Hematopoietic multipotent progenitor cell treated with erythropoietin and hydrocortisone succinate and interleukin-3 and kit ligand, for 17 days (in vitro differentiated cells): Measurements from ENCODE around the gene HSPB2.
"Not testable (repeated sequence)": the region's sequence is repeated elsewhere in the genome, so short reads cannot be mapped to it uniquely, and the experiment has no call there.

Source experiments
- DNase-seq: peaks from one replicate; pipeline ENCODE4 v3.0.0-alpha.2; 2015; ENCODE audit warnings: low spot score

HSPB2 gene, protein sequence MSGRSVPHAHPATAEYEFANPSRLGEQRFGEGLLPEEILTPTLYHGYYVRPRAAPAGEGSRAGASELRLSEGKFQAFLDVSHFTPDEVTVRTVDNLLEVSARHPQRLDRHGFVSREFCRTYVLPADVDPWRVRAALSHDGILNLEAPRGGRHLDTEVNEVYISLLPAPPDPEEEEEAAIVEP

DNA sequence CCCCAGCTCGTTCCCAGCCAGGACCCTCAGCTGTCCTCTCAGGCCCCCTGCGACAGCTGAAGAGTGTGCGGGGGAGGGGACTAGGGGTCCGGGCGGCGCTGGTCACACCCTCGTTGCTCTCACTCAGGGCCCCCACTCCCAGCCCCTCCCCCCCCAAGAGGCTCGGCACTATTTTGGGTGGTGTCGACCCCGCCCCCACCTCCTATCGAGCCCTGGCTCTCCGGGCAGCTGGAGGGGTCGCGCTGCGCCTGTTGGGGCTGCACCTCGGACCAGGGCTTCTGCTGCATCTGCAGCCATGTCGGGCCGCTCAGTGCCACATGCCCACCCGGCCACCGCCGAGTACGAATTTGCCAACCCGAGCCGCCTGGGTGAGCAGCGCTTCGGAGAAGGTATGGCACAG, at the start of gene HSPB2:
TSS of gene HSPB2 (plus strand) at position 200 of the 400 bp plus-strand sequence. CDS start at position 296, 96 bp downstream.
- no peak for DNase-seq

DNA sequence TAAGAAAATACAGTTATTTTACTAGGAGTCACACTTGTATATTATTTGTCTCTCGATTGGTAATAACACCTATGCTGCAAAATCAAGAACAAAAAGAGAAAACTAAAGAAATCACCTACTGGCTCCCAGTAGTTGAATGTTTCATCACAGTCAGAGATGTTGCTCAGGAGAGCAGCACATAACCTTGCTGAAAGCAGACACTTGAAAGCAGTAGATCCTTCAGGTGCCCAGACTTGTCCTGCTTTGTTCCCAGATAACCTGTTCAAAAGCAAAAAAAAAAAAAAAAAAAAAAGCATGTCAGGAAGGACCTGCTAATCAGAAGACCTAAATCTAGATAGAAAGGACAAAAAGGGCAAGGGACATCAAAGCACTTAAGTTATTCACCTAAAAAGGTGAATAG, 42.4 kb upstream of the HSPB2 start:
- no peak for DNase-seq

DNA sequence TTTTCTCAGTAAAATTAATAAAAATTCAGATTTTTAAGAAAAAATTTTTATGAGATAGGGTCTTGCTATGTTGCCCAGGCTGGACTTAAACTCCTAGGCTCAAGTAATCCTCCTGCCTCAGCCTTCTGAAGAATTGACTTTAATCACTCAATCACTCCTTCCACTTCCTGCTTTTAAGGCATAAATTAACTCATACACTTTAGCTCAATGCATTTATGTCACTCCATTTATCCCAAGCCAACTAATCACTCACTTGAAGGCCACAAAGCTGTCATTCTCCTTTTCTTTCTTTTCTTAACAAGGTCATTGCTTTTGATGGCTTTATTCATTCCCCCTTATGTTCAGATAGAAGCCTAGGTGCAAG, 42.0 kb upstream of the HSPB2 start:
- no peak for DNase-seq

DNA sequence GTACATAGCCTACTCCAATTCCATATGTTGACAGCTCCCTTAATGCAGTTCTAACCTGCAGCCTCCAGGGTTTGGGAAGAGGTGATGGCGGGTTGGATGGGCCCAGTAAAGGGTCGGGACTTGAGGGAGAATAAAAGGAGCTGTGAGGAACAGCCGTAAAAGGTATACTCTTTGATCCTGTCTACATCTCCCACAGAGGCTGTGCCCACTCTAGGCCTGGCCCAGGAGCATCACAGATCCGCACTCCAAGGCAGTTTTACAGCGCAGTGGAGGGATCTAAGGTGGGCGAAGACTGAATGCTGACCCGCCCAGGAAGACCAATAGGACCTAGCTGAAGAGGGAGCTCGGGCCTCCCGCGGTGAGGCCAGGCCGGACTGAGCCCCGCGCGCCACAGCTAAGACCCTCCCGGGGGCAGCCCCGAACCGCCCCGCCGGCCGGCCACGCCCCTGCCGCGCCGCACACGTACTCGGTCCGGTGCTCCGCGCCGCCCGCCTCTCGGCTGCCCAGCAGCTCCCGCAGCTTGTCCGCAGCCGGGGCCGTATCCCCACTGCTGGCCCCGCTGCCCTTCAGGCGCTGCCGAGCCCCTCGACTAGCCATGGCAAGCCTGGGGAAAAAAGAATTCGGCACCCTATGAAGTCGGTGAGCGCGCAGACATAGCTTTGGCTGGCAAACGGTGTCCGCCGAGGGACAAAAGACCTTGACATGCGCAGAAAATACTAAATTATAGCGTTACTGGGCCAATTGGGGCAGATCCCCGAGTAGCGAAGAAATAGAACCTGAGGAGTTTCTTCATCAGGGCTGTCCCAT, 41.4 kb upstream of the HSPB2 start, which contains the start of gene ALG9:
TSS of gene ALG9 (minus strand) at position 696 of the 807 bp plus-strand sequence. CDS start at position 597, 99 bp downstream.
- peak; percentile 80 for DNase-seq

DNA sequence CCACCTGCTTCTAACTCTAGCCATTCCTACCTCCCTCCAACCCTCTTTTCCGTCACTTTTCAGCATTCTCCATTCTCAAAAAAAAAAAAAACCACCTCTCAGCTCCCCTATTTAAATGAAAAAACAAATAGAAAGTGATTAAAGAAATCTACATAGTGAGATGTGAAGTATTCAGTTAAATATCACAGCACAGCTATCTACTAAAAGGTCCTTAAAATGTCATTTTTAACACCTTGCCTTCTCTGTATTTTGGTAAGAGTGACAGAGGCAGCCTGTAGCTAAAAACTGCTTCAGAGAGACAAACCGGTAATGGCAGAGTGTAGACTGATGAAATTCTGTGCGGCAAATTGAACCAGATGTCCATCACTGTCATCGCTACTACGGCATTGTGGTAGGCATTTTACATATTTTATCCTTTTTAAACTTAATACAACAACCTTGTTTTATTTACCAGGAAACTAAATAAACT, 40.8 kb upstream of the HSPB2 start:
- DNase-seq, result no peak

DNA sequence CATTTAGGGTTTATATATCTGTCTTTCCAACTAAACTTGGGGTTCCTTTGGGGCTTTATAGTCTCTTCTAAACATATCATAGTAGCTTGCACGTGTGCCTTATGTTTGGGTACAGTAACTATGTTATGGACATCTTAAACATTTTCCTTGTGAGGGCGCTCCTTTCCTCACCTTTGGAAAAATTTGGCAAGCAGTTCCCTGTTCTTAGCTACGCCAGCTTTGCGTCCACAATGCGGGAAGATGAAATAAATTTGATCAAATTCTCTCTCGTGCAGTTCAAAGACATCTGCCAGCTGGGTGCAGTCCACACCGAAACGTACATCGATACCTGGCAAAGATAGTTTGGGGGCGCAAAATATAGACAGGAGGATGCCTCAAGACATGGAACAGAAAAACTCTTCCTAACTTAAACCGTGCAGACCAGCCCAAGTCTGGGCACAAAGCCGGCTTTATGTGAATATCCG, 34.1 kb upstream of the HSPB2 start:
- no peak for DNase-seq

DNA sequence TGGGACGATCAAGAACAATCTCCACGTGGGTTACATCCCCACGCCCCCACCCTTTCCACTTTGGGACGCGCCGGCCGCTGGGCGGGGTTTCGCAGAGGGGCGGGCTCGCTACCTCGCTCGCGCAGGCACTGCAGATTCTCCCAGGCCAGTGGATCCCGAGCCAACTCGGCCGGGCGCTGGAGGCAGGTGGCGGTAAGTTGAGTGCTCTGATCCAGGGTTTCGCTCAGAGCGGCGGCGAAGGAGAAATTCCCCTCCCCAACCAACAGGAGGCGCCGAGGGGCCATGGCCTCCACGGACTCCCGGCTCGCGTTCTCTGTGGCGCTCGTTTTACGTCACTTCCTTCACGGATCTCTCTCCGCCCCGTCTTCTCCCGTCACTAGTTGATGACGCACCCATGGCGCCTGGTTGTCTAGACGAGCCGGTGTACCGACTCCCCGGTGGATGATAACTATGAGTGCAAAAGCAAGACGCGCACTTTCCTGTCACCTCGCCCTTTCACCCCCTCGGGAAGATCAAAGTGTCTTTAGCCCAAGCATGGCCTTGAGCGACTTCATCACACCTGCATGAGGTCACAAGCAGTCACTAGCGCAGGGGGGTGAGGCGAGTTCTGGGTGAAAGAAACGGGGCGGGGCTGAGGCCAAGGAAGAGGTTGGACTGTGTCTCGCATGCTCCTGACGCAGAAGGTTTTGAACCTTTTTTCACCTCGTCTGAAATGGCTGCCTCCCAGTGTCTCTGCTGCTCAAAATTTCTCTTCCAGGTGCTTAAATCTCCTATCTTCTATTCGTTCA, 33.5 kb upstream of the HSPB2 start, which contains the start of the genes CFAP68 and FDXACB1:
TSS of gene CFAP68 (plus strand) at position 693 of the 788 bp plus-strand sequence. CDS start at position 713, 20 bp downstream.
TSS of gene FDXACB1 (minus strand) at position 317 of the 788 bp plus-strand sequence. CDS start at position 284, 33 bp downstream.
- DNase-seq, result peak; percentile 99

DNA sequence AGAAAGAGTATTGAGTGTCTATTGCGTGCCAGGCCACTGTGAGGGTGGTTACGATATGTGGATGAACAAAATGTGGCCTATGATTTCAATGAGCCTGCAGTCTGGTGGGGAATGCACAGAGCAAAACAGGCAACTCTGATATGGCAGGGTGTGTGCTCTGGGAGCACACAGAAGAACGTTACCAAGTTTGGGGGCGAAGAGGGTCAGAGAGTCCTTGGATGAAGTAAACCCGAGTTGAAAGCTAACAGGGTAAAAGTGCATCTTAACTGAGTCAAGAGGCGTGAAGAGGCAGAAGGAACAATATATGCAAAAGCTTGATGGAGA, 32.9 kb upstream of the HSPB2 start:
- no peak for DNase-seq

DNA sequence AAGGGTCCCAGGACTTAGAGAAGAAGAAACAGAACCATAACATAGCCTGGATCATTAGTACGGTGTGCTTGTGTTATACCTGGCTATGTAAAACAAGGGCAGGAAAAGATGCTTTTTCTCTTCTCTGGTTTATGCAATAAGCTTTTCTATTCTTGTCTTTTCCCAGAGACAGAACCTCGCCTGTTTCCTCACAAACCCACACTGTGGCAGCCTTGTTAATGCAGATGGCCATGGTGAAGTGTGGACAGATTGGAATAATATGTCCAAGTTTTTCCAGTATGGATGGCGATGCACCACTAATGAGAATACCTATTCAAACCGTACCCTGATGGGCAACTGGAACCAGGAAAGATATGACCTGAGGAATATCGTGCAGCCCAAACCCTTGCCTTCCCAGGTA, 30.3 kb upstream of the HSPB2 start:
- DNase-seq, result no peak

DNA sequence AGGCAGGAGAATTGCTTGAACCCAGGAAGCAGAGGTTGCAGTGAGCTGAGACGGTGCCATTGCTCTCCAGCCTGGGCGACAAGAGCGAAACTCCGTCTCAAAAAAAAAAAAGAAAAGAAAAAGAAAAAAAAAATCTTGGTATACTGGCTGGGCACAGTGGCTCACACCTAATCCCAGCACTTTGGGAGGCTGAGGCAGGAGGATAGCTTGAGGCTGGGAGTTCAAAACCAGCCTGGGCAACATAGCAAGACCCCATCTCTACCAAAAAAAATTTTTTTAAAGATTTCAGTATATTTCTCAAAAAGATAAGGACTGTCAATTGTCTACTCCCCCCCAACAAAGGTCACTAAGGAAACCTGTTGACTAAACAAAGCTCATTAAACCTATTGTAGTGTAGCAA, 27.5 kb upstream of the HSPB2 start:
- not testable (repeated sequence) for DNase-seq

DNA sequence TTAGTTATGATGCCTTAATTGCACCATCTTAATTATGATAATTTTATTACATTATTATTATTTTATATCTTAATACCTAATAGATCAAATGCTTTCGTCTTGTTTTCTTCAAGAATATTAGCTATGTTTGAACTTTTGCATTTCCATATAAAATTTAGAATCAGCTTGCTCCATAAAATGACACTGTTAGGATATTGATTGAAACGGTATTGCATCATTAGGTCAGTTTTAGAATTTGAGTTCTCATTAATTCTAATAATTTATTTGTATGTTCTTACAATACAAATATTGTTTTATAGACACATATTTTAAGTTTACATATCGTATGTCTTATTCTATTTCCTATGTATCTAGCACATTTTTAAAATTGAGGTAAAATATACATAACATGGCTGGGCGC, 26.5 kb upstream of the HSPB2 start:
- no peak for DNase-seq

DNA sequence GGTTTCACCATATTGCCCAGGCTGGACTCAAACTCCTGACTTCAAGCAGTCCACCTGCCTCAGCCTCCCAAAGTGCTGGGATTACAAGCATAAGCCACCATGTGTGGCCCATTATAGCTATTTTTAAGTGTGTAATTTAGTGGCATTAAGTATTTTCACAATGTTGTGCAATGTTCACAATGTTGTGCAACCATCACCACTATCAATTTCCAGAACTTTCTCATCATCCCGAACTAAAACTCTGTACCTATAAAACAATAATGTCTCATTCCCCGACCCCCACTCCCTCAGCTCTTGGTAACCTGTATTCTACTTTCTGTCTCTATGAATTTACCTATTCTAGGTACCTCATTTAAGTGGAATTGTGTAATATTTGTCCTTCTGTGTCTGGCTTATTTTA, 25.7 kb upstream of the HSPB2 start:
- no peak for DNase-seq

DNA sequence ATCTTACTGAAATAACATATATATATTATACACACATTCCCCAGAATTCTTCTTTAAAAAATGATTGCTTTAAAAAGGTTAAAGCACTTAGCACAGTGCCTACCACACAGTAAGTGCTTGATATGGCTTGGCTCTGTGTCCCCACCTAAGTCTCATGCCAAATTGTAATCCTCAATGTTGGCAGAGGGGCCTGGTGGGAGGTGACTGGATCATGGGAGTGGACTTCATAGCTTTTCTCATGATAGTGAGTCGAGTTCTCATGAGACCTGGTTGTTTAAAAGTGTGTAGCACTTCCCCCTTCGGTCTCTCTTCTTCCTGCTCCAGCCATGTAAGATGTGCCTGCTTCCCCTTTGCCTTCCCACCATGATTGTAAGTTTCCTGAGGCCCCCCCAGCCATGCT, 7.1 kb upstream of the HSPB2 start:
- no peak for DNase-seq

DNA sequence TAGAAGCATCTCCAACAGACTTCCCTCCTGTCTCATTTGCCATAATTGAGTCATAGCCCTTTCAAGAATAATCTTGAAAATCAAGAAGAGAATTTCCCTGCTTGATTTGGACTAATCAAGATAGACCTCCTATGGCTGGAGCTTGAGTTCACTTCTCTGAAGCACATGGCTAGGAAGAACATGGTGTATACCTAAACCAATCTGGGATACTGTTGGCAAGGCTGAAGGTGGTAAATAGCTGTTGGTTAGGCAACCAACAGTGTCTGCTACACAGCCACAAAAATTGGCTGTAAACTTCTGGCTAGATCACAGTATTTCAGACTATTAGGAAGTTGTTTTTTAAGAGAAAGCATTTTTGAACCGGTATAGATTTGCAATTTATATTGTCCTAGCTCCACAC, 5.9 kb upstream of the HSPB2 start:
- no peak for DNase-seq

DNA sequence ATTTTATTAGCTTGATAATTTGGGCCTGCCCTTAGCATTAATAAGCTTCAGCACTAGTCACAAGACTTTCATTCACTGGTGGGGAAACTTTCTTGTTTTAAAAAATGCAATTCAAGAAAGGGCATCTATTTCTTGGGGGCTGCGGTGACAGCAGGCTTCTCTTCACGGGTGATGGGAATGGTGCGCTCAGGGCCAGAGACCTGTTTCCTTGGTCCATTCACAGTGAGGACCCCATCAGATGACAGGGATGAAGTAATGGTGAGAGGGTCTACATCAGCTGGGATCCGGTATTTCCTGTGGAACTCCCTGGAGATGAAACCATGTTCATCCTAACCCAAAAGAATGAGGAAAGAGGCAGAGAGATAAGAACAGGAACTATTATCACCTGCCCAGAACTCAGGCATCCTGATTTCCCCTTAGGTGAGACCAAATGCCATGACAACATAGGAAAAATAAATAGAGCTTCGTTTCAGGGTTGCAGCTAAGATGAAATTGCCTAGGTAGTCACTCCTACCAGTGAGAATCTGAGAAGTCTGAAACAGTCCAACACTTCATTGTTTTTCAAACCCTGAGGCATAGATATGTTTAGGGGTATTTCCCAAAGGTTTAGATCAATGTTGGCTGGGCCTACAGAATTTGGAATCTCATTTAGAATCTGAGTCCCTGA, 3.8 kb upstream of the HSPB2 start:
- DNase-seq, result no peak

DNA sequence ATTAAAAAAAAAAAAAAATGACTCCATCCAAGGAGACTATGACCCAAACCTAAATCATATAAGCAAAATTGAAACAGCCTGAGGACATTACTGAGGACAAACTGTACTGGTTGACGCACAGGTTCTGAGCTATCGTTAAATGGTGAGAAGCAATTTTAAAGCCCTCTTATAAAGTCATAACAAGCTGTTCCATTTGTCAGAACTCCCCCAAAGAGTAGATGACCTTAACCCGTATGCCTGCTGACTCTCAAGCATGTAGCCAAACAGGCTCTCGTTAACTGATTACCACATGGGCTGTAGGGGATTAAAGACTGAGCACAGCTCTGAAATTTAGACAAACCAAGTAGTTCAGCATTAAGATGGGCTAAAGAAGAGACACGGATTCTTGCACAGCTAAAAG, 3.2 kb upstream of the HSPB2 start:
- DNase-seq, result no peak

DNA sequence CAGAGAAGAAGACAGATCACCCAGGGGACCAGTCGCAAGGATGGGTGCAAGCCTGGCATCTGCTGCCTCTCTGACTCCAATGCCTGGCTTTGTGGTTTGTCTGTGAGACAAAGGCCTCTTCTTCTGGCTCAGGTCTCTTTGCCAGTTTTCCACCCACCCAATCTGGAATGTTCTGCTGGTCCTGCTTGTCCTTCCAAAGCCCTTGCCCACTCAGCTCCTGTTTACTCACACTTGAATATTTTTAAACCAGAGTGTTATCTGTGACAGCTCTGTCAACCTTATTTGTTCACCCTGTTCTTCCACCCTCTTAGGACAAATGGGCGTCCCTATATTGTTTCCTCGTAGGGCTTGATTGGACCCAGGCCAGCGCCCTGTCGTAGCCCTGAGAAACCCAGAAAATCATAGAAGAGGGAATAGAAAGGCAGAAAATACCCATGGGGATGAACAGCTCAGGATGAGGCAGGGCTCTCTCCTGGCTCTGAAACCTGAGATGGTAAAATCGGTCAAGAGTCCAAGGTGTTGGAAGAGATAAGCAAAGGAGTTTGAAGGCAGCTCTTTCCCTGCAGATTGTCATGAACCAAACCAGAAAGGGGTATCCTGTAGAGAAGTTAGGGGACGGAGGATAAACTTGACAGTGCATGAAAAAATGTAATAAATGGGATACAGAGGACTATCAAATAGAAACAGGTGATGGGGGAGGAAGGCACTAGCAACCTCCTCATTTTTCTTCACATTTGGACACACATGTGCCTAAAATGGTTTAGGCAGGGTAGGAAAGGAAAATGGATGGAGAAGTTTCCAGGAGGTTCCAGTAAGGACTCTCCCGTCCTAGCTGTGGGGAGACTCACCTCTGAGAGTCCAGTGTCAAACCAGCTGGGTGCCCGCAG, 1.6 kb upstream of the HSPB2 start:
- no peak for DNase-seq

DNA sequence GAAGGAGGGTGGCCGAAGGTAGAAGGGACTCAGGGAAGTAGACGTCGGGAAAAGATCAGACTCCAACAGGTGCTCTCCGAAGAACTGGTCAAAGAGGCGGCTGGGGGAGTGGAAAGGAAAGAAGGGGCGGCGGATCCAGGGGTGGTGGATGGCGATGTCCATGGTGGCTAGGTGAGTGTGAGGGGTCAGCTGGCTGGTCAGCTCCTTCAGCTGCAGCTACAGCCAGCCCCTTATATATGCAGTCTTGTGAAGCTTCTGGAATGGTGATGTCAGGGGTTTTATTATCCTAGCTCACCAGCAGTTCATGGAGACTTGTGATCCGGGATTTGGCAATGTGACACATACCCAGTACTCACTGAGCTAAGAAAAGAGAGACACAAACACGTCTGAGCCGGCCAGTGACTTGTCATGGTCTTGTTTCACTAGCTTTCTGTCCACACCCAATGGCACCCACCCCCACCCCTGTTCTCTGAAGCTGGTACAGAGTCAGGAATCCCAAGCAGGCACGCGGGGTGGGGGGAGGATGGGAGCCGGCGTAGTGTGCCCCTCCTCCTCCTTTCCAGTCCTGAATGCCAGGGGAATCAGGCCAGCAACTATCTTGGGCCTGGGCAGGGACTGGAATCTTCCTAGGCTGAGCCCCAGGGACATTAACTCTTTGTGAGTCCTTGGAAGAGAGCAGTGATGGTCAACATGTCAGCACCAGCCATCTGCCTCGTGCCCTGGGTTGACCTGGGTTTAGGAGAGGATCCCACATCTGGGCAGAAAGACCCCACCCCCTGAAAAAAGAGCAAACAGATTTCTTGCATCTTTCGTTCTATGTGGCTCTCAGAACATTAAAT, 752 bp upstream of the HSPB2 start, which contains the start of gene CRYAB:
TSS of gene CRYAB (minus strand) at position 208 of the 839 bp plus-strand sequence. CDS start at position 162, 46 bp downstream.
- no peak for DNase-seq

DNA sequence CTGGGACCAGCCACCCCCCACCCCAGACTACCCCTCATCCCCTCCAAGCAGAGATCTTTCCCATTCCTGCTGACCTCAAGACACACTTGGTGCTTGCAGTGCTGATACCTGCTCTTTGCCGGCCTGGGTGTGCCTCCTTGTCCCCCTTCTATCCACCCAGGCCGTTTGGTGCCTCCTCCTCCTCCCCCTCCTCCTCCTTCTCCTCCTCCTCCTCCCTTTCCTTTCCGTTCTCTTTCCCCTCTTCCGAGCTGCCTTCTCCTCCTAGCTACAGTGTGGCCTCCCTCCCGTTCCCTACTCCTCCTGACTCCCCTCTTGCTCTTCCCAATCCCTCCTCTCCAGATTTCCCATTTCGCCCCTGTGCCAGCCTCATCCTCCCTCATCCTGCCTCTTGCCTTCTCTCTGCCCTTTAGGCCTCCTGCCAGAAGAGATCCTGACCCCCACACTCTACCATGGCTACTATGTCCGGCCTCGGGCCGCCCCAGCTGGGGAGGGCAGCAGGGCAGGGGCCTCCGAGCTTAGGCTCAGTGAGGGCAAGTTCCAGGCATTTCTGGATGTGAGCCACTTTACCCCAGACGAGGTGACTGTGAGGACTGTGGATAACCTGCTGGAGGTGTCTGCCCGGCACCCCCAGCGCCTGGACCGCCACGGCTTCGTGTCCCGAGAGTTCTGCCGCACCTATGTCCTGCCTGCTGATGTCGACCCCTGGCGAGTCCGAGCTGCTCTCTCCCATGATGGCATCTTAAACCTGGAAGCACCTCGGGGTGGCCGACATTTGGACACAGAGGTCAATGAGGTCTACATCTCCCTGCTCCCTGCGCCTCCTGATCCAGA, 712 bp downstream of the HSPB2 start:
- DNase-seq, result no peak
